ENCODE results near the gene SRSF9. TPM values are rescaled to one million over a fixed set of nuclear protein-coding genes. Genes with fewer than 3 reads are reported as not detected.

The SRSF9 gene
- total RNA-seq, 1 donor from 2014 or later: 151 TPM

GRCh38 chr12:120474616-120474960 lies 5.0 kb upstream of the SRSF9 start:
- no peak for TF ChIP-seq CTCF (IDR thresholded peaks at IDR 0.05)
- H3K4me1 Mint-ChIP-seq (ENCODE audit: unreplicated experiment): peaks cover 28% of the 10 kb centered on the region
- no peaks in the 10 kb centered on the region for H3K9me3 Mint-ChIP-seq (ENCODE audit: unreplicated experiment)
- no peaks in the 10 kb centered on the region for H3K27me3 Mint-ChIP-seq (ENCODE audit: unreplicated experiment)
- DNase-seq (ENCODE audit: extremely low spot score, unreplicated experiment): no peak
- H3K27ac Mint-ChIP-seq (ENCODE audit: unreplicated experiment): peak overlapping the region; percentile 54
- no peaks in the 10 kb centered on the region for H3K36me3 Mint-ChIP-seq (ENCODE audit: unreplicated experiment)
- H3K4me3 Mint-ChIP-seq (ENCODE audit: unreplicated experiment): no peak overlapping the region

GRCh38 chr12:120473807-120474615 lies 4.5 kb upstream of the SRSF9 start:
- H3K36me3 Mint-ChIP-seq (ENCODE audit: unreplicated experiment): no peaks in the 10 kb centered on the region
- H3K4me3 Mint-ChIP-seq (ENCODE audit: unreplicated experiment): no peak overlapping the region
- peak overlapping the region; percentile 59 for H3K27ac Mint-ChIP-seq (ENCODE audit: unreplicated experiment)
- H3K9me3 Mint-ChIP-seq (ENCODE audit: unreplicated experiment): no peaks in the 10 kb centered on the region
- DNase-seq (ENCODE audit: extremely low spot score, unreplicated experiment): no peak
- TF ChIP-seq CTCF (IDR thresholded peaks at IDR 0.05): no peak
- peaks cover 28% of the 10 kb centered on the region for H3K4me1 Mint-ChIP-seq (ENCODE audit: unreplicated experiment)
- H3K27me3 Mint-ChIP-seq (ENCODE audit: unreplicated experiment): no peaks in the 10 kb centered on the region

GRCh38 chr12:120472521-120472920 lies 3.0 kb upstream of the SRSF9 start:
- DNase-seq (ENCODE audit: extremely low spot score, unreplicated experiment): no peak
- Mint-ChIP-seq H3K4me1 (ENCODE audit: unreplicated experiment) (peaks cover 38% of the 10 kb centered on the region), H3K27me3 (ENCODE audit: unreplicated experiment) (no peaks in the 10 kb centered on the region), H3K27ac (ENCODE audit: unreplicated experiment) (no peak overlapping the region), H3K9me3 (ENCODE audit: unreplicated experiment) (no peaks in the 10 kb centered on the region), H3K36me3 (ENCODE audit: unreplicated experiment) (no peaks in the 10 kb centered on the region), H3K4me3 (ENCODE audit: unreplicated experiment) (no peak overlapping the region)
- no peak for TF ChIP-seq CTCF (IDR thresholded peaks at IDR 0.05)

GRCh38 chr12:120470150-120470784 lies 719 bp upstream of the SRSF9 start:
- Mint-ChIP-seq H3K4me3 (ENCODE audit: unreplicated experiment) (peak overlapping the region; percentile 89), H3K27ac (ENCODE audit: unreplicated experiment) (peak overlapping the region; percentile 87), H3K27me3 (ENCODE audit: unreplicated experiment) (no peaks in the 10 kb centered on the region), H3K9me3 (ENCODE audit: unreplicated experiment) (no peaks in the 10 kb centered on the region), H3K4me1 (ENCODE audit: unreplicated experiment) (peaks cover 49% of the 10 kb centered on the region), H3K36me3 (ENCODE audit: unreplicated experiment) (peaks cover 5% of the 10 kb centered on the region)
- TF ChIP-seq CTCF (IDR thresholded peaks at IDR 0.05): no peak
- no peak for DNase-seq (ENCODE audit: extremely low spot score, unreplicated experiment)

GRCh38 chr12:120468821-120469449 lies 613 bp downstream of the SRSF9 start:
- peaks cover 16% of the 10 kb centered on the region for H3K36me3 Mint-ChIP-seq (ENCODE audit: unreplicated experiment)
- no peaks in the 10 kb centered on the region for H3K27me3 Mint-ChIP-seq (ENCODE audit: unreplicated experiment)
- peak overlapping the region; percentile 91 for H3K27ac Mint-ChIP-seq (ENCODE audit: unreplicated experiment)
- DNase-seq (ENCODE audit: extremely low spot score, unreplicated experiment): no peak
- peaks cover 38% of the 10 kb centered on the region for H3K4me1 Mint-ChIP-seq (ENCODE audit: unreplicated experiment)
- H3K9me3 Mint-ChIP-seq (ENCODE audit: unreplicated experiment): no peaks in the 10 kb centered on the region
- H3K4me3 Mint-ChIP-seq (ENCODE audit: unreplicated experiment): peak overlapping the region; percentile 89
- TF ChIP-seq CTCF (IDR thresholded peaks at IDR 0.05): no peak
